ENCODE data around the gene FTO.

FTO gene

GRCh38 chr16:53966821-53967571 lies 263.0 kb downstream of the FTO start:
- DNase-seq (ENCODE audit: low spot score) = no peak

GRCh38 chr16:53967572-53967971 lies 263.6 kb downstream of the FTO start:
- DNase-seq (ENCODE audit: low spot score) = no peak

- DNase-seq (ENCODE audit: low spot score) = no peak
Measured at GRCh38 chr16:53968454-53968853, 264.5 kb downstream of the FTO start.

GRCh38 chr16:53968896-53969295 lies 264.9 kb downstream of the FTO start:
- DNase-seq (ENCODE audit: low spot score) = no peak

- no peak for DNase-seq (ENCODE audit: low spot score)
Measured at GRCh38 chr16:53971616-53972015, 267.7 kb downstream of the FTO start.

GRCh38 chr16:53973021-53973420 lies 269.1 kb downstream of the FTO start:
- no peak for DNase-seq (ENCODE audit: low spot score)

GRCh38 chr16:53974484-53975080 lies 270.6 kb downstream of the FTO start:
- no peak for DNase-seq (ENCODE audit: low spot score)

GRCh38 chr16:53980675-53981074 lies 276.7 kb downstream of the FTO start:
- no peak for DNase-seq (ENCODE audit: low spot score)

GRCh38 chr16:53982631-53983042 lies 278.7 kb downstream of the FTO start:
- no peak for DNase-seq (ENCODE audit: low spot score)

GRCh38 chr16:53984936-53985335 lies 281.0 kb downstream of the FTO start:
- DNase-seq (ENCODE audit: low spot score) = no peak

- DNase-seq (ENCODE audit: low spot score) = no peak
Measured at GRCh38 chr16:53985861-53986260, 281.9 kb downstream of the FTO start.

- DNase-seq (ENCODE audit: low spot score) = no peak
Measured at GRCh38 chr16:53986793-53987192, 282.8 kb downstream of the FTO start.

- DNase-seq (ENCODE audit: low spot score) = no peak
Measured at GRCh38 chr16:53988136-53988535, 284.2 kb downstream of the FTO start.

GRCh38 chr16:53989597-53989996 lies 285.6 kb downstream of the FTO start:
- DNase-seq (ENCODE audit: low spot score) = no peak

GRCh38 chr16:53991754-53992378 lies 287.9 kb downstream of the FTO start:
- DNase-seq (ENCODE audit: low spot score) = no peak

GRCh38 chr16:53995378-53995777 lies 291.4 kb downstream of the FTO start:
- no peak for DNase-seq (ENCODE audit: low spot score)

- no peak for DNase-seq (ENCODE audit: low spot score)
Measured at GRCh38 chr16:53996961-53997360, 293.0 kb downstream of the FTO start.

- DNase-seq (ENCODE audit: low spot score) = no peak
Measured at GRCh38 chr16:53998024-53998810, 294.3 kb downstream of the FTO start.

- no peak for DNase-seq (ENCODE audit: low spot score)
Measured at GRCh38 chr16:53998966-53999522, 295.1 kb downstream of the FTO start.

- no peak for DNase-seq (ENCODE audit: low spot score)
Measured at GRCh38 chr16:53999841-54000240, 295.9 kb downstream of the FTO start.

GRCh38 chr16:54000361-54000760 lies 296.4 kb downstream of the FTO start:
- no peak for DNase-seq (ENCODE audit: low spot score)

GRCh38 chr16:54006693-54007092 lies 302.7 kb downstream of the FTO start:
- DNase-seq (ENCODE audit: low spot score) = no peak
